ENCODE results near the gene PHF5A. TPM values are rescaled to one million over a fixed set of nuclear protein-coding genes. Genes with fewer than 3 reads are reported as not detected.

Gene PHF5A
- total RNA-seq, 1 donor from 2014 or later, result 39.2 TPM

DNA sequence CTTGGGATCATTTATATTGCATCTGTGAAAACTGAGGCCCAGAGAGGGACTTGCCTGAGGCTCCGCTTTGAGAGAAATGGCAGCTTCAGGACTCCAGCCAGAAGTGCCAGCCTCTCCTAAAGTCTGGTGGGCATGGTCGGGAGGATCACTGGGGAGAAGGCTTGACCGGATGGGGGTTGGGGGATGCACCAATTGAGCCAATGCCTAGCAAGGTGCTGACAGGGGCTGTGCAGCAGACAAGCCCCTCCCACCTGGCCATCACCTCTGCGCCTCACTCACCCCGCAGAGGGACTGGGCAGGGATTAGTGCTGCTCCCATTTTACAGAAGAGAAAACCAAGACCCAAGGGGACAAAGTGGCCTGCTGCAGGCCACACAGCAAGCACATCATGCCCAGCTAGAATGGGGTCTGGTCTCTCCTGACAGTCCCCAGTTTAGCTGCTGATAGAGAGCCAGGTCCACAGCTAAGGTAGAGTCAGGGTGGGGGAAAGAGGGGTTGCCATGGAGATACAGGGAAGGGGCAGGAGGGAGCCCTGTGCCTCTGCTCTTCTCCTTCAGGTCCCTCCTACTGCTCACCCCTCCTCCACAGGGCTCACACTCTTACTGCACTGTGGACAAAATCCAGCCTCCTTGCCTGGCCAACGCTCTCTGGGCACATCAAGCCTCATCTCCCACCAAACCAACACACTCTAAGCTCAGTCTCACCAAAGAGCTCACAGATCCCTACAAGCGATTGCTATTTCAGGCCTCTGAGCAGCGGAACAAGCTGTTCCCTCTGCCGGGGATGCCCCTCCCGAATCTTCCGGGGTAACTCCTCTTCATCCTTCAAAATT is 57.3 kb downstream of the PHF5A start:
- ATAC-seq, result no peak

DNA sequence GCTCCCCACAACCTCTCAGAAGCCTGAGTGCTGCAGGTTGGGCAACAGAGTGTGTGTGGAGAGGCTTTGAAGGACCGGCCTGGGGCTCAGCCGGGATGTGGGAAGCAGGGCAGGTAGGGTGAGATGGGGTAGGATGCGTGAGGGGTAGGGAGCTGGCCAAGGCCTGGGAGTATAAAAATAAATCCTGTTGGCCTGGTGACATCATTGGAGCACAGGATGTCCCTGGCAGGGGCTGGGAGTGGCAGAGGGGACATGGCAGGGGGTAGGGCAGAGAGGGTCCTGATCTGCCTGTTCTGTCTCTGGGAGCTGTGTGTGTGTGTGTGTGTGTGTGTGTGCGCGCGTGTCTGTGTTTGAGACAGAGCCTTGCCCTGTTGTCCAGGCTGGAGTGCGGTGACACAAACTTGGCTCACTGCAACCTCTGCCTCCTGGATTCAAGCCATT is 58.2 kb downstream of the PHF5A start:
- no peak for ATAC-seq

Other genes starting within 250 kb of the PHF5A start
- gene CHADL, start 227.8 kb downstream of the PHF5A start, total RNA-seq, result 3.9 TPM
- gene RANGAP1, start 182.5 kb downstream of the PHF5A start, total RNA-seq, result 78.9 TPM
- gene ZC3H7B, start 167.2 kb downstream of the PHF5A start, total RNA-seq, result 21.1 TPM
- gene TEF, start 86.8 kb downstream of the PHF5A start, total RNA-seq, result 12.5 TPM
- 19.6 TPM for gene TOB2, start 21.9 kb downstream of the PHF5A start, total RNA-seq
- gene ACO2, start 425 bp upstream of the PHF5A start, total RNA-seq, result 66.5 TPM
- gene POLR3H, start 75.8 kb upstream of the PHF5A start, total RNA-seq, result 27.8 TPM
- gene CSDC2, start 92.3 kb upstream of the PHF5A start, total RNA-seq, result 0.08 TPM
- gene PMM1, start 121.1 kb upstream of the PHF5A start, total RNA-seq, result 30.0 TPM
- 36.7 TPM for gene DESI1, start 152.4 kb upstream of the PHF5A start, total RNA-seq
- 181 TPM for gene XRCC6, start 152.6 kb upstream of the PHF5A start, total RNA-seq
- gene SNU13, start 220.2 kb upstream of the PHF5A start, total RNA-seq, result 105 TPM
- gene MEI1, start 230.8 kb upstream of the PHF5A start, total RNA-seq, result 1.3 TPM

All from esophagus mucosa (tissue), 1 donor.